GM19455 (cell line): Measurements from ENCODE around the gene C3.

Source experiments
- ATAC-seq: cut with Tn5 transposase; IDR thresholded peaks from one replicate; pipeline ENCODE4 v1.9.1; 2021; ENCODE audit not compliant: unreplicated experiment

Gene C3

DNA sequence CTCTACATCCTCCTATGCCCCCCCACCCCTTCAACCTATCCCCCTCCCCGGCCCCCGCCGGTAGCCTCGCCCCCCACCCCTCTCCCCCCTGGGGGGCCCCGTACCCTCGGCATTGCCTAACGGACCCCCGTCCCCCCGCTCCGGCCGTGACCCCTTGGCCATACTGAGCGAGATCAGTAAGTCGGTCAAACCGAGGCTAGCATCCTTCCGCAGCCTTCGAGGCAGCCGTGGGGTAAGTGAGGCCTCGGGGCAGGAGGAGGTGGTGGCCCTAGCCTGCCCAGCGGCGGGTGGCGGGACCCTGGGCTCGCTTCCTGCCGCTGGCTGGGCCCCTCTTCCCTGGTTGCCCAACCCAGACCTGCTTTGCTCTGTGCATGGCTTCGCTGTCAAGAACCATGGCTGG, 25.5 kb upstream of the C3 start:
- ATAC-seq = no peak

DNA sequence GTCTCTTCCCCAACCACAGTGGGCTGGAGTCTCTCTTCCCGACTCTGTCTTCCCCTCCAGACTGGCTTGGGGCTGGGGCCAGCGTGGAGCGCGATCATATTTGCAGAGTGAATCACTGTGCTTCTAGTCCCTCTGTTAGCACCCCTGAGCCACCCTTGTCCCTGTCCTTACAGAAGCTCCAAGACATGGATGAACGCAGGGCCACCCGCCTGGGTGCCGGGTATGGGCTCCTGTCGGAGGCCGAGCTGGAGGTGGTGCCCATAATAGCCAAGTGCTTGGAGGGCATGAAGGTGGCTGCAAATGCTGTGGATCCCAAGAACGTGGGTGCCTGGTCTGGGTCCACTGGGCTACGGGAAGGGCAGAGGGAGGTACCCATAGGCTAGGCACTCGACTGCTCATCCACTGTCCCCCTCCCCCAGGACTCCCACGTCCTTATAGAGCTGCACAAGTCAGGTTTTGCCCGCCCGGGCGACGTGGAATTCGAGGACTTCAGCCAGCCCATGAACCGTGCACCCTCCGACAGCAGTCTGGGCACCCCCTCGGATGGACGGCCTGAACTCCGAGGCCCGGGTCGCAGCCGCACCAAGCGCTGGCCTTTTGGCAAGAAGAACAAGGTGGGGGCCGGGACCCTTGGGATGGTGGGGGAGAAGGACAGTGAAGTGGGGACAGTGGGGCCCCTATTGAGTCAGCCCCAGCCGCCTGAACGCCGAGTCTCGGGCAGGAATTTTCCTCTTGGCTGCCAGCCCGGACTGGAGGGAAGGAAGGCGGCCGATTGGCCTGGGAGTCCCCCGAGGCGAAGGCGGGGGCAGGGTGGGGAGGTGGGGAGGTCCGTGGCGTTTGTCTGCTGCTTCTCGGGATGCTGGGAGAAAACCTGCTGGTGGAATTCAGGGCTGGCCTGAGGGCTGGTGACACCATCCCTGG, 24.2 kb upstream of the C3 start:
- no peak for ATAC-seq

DNA sequence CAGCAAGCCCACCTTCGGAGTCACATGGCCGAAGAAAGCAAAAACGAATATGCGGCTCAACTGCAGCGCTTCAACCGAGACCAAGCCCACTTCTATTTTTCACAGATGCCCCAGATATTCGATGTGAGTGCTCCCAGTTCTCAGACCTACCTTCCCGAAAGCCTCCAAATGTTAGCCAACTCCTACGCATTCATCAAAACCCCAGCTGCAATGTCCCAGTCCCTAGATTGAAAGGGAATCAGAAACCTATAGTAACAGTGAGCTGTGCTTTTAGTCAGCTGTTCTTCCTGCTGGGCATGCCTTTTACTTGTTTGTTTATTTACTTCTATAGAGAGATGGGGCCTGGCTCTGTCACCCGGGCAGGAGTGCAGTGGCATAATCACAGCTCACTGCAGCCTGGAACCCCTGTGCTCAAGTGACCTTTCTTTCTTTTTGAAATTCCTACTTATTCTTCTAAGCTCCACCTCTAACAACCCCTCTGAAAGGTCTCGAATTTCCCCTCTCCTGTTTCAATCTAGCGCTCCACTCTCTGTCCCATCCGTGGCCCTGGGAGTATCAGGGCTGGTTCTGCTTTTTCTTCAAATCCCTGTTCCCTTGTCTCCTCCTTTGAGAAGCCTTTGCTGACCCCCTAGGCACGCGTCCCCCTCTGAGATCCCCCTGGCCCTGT, 23.4 kb upstream of the C3 start:
- ATAC-seq = no peak

DNA sequence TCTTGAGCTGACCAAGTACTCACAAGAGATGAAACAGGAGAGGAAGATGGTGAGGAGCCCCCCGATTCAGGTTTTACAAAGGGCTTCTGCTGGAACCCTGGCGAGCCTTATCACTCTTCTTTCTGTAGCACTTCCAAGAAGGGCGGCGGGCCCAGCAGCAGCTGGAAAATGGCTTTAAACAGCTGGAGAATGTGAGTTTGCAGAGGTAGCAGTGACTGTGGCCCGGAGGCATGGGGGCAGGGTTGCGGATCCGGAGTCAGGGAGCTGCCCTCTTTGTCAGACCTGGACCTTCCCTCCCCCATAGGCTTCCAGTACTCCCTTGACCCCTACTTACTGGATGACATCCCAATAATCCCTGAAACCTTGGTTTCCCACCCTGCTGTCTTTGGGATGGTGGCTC, 22.6 kb upstream of the C3 start:
- no peak for ATAC-seq

DNA sequence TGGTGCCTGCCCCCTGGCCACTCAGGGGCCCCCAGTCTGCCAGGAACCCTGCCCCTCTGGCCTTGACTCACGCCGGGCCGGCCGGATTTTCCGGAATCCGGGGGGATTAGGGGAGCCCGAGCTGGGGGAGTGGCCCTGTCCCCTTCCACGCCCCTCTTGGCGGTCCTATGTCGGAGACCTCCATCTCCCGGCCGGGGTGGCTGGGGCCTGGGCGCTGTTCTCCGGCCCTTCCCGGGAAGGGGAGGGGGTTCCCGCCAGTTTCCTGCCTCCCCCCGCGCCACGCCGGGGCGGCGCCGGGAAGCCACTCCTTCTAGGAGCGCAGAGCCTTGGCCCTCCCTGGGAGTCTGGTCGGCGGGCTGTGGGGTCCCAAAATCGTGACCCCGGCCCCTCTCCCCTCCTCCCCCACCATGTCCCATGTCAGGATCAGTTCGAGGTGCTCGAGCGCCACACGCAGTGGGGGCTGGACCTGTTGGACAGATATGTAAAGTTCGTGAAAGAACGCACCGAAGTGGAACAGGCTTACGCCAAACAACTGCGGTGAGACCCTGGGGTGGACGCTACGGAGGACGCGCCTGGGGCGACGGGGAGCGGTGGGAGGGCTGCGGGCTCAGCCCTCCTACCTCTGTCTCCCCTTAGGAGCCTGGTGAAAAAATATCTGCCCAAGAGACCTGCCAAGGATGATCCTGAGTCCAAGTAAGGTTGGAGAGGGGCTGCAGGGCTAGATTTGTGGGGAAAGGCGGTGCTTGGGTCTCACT, 20.3 kb upstream of the C3 start:
- ATAC-seq = no peak

DNA sequence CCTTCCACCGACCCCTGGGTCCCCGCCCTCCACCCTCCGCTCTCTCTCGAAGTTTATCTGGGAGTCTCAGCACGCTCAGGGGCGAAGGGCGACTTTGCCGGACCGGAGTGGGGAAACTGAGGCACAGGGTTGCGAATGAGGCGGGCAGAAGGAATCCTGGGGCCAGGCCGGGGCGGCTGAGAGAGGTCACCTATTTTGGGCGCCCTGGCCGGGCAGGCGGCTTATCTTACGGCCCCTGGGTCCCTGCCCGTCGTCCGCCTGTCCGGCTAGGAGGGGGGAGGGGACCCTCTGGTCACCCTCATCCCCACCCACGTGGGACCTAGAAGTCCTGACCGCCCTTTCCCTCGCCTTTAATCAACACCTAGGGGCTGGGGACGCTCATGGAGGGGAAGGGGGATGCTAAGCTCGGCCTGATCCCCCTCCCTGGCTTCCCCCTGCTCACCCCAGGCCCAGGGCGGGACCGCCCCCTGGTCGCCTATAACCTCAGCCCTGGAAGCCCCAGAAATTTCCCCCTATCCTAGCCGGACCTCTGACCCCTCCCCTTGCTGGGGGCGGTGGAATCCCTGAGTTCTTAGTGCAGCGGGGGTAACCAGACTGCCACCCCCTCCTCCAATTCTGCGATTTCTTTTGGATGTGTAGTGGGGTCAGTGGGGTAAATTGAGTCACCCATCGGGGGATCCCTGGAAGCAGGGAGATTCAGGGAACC, 19.6 kb upstream of the C3 start:
- no peak for ATAC-seq

DNA sequence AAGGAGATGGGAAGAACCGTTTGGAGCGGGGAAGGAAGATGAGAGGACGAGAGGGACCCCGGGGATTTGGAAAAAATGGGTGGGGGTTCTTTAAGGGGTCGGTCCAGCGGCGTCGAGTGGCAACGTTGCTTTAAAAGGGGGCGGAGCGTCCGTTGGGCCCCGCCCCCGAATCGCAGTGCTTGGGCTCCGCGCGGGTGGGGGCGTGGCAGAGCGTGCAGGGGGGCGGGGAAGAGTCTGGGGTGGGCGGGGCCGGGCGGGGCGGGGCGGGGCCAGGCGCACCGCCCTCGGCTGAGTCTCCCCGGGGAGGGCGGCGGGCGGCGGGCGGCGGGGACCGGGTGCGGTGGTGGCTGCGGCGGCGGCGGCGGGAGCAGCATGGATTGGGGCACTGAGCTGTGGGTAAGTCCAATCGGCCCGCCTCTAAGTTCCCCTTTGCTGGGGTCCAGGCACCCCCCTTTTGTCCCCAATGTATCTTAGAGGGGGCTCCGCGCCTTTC, 19.0 kb upstream of the C3 start, which contains the start of gene TRIP10:
Gene TRIP10 (plus strand): TSS at position 291 of the 493 bp plus-strand sequence. CDS start 82 bp downstream, at position 373.
- no peak for ATAC-seq

DNA sequence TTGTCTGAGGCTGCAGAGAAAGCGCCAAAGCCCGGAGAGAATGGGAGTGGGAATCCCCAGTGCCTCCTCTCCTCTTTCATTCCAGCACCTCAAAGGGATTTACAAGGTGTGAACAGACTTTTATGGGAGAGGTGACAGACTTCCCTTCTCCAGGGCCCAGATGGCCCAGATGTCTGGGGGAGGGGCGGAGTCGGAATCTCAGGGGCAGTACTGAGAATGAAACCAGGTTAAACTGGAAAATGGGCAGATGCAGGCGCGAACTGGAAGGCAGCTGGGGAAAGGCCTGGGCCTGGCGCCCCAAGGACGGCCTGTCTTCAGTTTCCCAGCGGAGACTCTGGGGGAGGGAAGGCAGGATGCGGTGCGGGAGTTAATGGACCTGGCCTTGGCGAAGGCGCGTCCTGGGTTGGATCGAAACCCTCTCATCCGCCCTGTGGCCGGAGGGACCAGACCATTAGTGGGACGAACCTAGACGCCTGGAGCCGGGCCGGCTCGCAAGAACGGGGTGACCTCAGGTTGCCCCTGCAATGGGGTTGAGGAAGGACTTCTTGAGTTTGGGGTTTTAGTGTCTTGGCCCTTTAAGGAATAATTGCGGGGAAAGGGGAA, 18.4 kb upstream of the C3 start:
- ATAC-seq = no peak

DNA sequence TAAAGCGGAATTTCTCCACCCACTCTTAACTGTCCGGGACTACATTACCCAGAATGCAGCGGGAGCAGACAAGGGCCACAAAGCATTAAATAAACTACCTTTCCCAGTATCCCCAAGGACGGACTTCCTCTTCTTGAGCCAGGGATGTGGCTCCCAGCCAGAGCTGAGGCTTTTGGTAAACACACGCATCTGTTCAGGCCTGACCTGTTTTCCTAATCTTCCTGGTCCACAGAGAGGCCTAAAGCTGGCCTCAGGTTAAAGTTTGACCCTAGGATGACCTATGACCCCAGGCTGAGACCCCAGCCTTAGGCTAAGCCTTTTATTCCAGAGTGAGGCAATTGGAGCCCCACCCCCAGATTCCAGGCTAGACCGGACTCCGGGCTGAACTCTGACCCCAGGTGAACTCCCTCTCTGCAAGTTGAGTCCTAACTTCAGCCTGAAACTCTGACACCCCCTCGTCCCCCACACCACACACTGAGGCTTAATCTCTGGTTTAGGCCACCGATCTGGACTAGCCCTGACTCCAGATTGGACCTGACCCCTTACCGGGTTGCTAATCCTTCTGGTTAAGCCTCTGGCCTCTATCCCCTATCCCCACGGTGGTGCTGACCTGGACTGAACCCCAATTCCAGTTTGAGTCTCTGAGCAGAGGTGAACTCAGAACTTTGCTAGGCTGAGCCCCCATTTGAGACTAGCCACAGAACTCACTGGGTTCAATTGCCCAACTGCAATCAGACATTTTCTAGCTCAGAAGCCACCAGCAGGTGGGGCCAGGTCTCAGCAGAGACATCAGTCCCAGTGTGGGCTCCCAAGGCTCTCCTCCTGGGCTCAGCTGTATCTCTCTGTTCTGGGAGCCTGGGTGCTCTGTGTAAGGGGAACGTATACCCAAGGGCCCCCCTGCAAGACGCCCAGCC, 17.7 kb upstream of the C3 start:
- ATAC-seq = no peak

DNA sequence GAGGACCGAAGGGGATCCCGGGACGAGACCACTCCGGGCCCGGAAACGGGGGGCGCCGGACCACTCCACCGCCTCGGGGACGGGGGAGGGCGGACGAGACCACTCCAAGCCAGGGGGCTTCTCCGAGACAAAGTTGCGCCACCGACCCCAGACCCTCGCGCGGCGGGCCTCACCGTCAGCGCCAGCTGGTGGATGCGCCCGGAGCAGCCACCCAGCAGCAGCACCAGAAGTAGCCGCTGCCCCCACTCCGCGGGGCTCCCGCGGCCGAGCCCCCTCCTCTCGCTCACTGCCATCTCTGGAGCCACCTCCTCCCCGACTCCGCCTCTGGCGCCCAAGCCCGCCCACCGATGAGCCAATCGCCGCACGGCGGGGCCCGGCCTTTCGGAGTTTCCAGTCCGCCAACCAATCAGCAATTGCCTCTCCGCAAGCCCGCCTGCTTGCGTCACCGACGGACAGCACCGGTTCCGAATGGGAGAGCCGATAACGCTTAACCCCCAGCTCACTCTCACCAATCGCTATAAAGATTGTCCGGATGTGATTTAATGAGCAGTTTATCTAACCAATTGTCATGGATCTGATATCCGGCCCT, 16.9 kb upstream of the C3 start, which contains the start of gene GPR108:
Gene GPR108 (minus strand): TSS at position 297 of the 589 bp plus-strand sequence. CDS start 4 bp downstream, at position 293.
- peak; percentile 51 for ATAC-seq

DNA sequence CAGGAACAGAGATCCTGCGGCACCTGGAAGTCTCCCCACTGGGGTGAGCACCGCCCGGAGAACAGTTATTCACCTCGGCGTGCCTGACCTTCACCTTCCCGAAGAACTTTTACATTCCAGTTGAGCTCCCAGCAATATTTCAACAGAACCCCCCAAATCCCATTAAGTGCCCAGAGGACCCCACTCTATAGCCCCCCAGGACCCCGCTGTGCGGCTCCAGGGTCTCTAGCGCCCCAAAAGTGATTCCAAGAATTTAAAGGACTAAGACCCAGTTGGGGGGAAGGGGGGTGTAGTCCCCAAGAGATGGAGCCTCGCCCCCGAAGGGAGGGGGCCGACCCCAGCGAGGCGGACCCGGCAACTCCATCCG, 16.4 kb upstream of the C3 start:
- no peak for ATAC-seq

DNA sequence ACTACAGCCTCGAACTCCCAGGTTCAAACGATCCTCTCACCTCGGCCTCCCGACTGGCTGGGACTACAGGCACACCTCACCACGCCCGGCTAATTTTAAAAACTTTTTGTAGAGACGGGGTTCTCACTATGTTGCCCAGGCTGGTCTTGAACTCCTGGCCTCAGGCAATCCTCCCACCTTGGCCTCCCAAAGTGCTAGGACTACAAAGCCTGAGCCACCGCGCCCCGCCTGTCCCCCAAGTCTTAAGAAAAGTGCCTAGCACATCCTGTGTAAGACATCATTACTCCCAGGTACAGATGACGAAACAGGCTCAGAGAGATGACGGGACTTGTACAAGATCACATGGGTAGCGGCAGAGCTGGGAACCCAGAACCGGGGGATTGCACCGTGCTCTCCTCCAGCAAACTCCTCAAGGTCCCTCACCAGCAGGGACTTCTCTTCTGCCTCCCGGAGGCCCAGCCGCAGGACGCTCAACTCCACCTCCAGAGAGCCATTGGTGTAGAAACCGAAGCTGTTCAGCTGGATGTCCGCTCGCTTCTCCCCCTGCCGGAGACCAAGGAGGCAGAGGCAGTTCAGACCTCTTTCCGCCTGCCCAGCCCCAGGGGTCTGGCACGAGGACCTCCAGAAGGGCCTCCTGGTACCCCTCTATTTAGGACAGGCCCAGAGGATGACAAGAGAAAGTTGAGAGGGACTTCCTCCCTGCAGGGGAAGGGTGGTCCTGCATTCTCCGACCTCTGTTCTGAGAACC, 15.9 kb upstream of the C3 start:
- no peak for ATAC-seq

DNA sequence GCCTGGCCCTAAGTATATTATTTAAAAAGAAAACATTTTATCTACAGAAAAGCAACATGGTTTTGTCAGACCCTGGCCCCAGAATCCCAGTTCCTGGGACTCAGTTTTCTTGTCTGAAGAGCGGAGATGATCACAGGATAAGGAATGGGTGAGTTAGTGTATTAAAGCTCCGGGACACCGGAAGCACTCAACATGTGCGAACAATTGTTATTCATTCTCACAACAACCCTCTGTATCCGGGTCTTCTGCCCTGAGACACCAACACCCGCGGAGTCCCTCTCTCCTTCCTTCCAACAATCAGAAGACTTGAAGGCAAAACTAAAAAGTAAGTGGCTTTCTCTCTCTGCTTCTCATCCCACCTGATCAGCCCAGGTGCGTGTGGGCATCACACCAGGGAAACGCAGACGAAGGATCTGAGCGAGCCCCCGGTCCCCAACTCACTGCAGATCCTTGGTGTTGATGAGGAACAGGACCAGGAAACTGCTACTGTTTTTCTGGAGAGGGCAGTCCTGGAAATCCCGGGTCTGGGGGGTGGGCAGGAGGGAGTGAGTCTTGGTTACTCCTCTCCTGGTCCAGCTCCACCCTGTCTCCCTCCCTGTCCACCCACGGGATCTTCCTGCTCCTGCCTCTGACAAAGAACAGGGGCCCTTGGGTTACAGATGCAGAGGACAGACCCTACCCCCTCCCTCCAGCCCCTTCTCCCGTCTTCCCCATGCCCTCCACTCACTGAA, 14.9 kb upstream of the C3 start:
- ATAC-seq = no peak

DNA sequence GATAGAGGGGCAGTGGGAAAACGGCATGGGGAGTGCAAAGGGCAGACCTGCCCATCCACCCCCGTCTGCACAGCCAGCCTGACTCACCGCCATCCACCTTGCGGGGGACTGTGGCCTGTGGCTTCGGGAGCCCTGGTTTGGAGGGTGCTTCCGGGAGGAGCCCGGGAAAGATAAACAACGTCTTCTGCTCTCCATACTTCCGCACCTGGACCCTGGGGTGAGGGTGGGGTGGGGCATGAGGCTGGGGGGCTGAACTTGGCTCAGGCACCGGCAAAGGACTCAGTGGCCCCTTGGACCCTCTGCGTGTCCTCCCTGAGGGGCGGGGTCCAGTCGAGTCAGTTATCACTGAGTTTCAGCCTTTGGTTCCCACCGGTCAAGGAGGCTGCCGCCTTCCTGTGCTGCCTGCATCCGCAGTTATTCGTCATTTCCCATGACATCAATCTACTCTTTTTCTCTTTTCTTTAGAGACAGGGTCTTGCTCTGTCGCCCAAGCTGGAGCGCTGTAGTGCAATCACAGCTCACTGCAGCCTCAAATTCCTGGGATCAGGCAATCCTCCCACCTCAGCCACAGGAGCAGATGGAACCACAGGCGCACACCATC, 13.7 kb upstream of the C3 start:
- no peak for ATAC-seq

DNA sequence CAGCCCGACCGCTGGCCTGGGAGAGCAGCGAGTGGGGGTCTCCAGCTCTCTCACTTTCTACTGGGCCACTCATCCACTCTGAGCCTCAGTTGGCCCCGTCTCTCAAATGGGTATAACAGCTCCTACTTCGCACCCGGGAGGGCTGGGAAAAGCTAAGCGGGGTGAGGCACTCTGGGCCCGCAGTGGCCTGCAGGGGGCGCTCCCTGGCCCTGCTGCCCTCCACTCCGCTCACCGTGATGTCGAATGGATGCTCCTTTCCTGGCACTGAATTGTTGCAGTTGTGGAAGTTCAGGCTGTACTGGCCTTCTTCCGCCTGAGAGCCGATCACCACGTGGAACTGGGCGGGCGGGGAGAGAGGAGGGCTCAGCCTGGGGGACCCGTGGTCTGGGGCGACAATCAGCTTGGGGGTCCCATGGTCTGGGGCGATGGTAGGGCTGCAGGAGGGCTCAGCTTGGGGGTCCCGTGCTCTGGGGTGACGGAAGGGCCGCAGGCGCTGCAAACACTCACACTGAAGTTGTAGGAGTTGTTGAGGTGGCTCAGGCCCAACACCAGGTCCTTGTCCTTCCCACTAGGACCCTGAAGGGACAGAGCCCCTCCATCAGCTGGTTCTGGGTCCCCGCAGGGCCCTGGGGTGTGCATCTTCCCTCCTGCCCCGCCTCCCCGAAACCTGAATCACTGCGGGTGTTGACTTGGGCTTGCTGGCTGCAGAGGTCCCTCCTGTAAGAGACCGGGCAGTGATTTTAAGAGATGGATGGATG, 13.1 kb upstream of the C3 start:
- ATAC-seq = no peak

DNA sequence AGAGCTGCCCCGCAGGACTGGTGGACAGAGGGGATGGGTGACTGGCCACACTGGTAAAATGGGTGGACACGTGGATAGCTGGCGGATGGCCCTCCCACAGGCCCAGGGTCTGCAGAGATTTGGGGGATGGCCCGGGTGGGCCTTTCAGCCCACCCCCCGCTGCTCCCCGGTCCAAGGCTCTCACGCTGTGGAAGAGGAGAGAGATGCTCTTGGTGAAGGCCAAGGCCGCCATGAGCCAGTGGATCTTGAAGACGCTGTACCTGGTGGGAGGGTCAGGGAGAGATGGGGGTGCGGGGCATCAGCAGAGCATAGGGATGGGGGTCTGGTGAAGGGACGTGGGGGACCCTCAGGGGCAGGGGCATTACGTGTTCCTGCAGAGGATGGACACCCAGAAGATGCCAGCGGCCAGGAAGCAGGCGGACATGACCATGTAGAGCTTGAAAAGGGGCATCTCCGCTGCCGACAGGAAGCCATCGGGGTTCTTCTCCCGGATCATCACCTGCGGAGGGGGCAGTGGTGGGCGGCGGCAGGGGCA, 12.4 kb upstream of the C3 start:
- no peak for ATAC-seq
